Measurements from ENCODE around the gene IQCH.

IQCH gene

GRCh38 chr15:67386947-67387346 is 132.4 kb downstream of the IQCH start:
- in situ Hi-C loops (cut with MboI; ENCODE audit: low sequenced_read_pairs): no loop called here

- in situ Hi-C loops (cut with MboI; ENCODE audit: low sequenced_read_pairs): no loop called here
Measured at GRCh38 chr15:67389975-67390374, 135.4 kb downstream of the IQCH start.

- in situ Hi-C loops (cut with MboI; ENCODE audit: low sequenced_read_pairs): no loop called here
Measured at GRCh38 chr15:67394873-67395639, 140.5 kb downstream of the IQCH start.

- in situ Hi-C loops (cut with MboI; ENCODE audit: low sequenced_read_pairs): no loop called here
Measured at GRCh38 chr15:67396114-67396513, 141.5 kb downstream of the IQCH start.

- in situ Hi-C loops (cut with MboI; ENCODE audit: low sequenced_read_pairs): no loop called here
Measured at GRCh38 chr15:67397139-67397538, 142.6 kb downstream of the IQCH start.

GRCh38 chr15:67399925-67400324 is 145.3 kb downstream of the IQCH start:
- in situ Hi-C loops (cut with MboI; ENCODE audit: low sequenced_read_pairs): no loop called here

GRCh38 chr15:67400890-67401289 is 146.3 kb downstream of the IQCH start:
- in situ Hi-C loops (cut with MboI; ENCODE audit: low sequenced_read_pairs): no loop called here

GRCh38 chr15:67401336-67401735 is 146.8 kb downstream of the IQCH start:
- in situ Hi-C loops (cut with MboI; ENCODE audit: low sequenced_read_pairs): no loop called here

- in situ Hi-C loops (cut with MboI; ENCODE audit: low sequenced_read_pairs): no loop called here
Measured at GRCh38 chr15:67403428-67404154, 149.0 kb downstream of the IQCH start.

GRCh38 chr15:67405208-67406191 is 150.9 kb downstream of the IQCH start:
- in situ Hi-C loops (cut with MboI; ENCODE audit: low sequenced_read_pairs): no loop called here

- in situ Hi-C loops (cut with MboI; ENCODE audit: low sequenced_read_pairs): no loop called here
Measured at GRCh38 chr15:67406257-67406861, 151.8 kb downstream of the IQCH start.

- in situ Hi-C loops (cut with MboI; ENCODE audit: low sequenced_read_pairs): no loop called here
Measured at GRCh38 chr15:67407786-67408185, 153.2 kb downstream of the IQCH start.

- in situ Hi-C loops (cut with MboI; ENCODE audit: low sequenced_read_pairs): no loop called here
Measured at GRCh38 chr15:67409175-67409574, 154.6 kb downstream of the IQCH start.

- in situ Hi-C loops (cut with MboI; ENCODE audit: low sequenced_read_pairs): no loop called here
Measured at GRCh38 chr15:67411486-67411885, 156.9 kb downstream of the IQCH start.

- in situ Hi-C loops (cut with MboI; ENCODE audit: low sequenced_read_pairs): no loop called here
Measured at GRCh38 chr15:67413770-67414390, 159.3 kb downstream of the IQCH start.

GRCh38 chr15:67415181-67415580 is 160.6 kb downstream of the IQCH start:
- in situ Hi-C loops (cut with MboI; ENCODE audit: low sequenced_read_pairs): no loop called here

GRCh38 chr15:67416891-67417290 is 162.3 kb downstream of the IQCH start:
- in situ Hi-C loops (cut with MboI; ENCODE audit: low sequenced_read_pairs): no loop called here

GRCh38 chr15:67419705-67420104 is 165.1 kb downstream of the IQCH start:
- in situ Hi-C loops (cut with MboI; ENCODE audit: low sequenced_read_pairs): no loop called here

GRCh38 chr15:67420137-67420536 is 165.6 kb downstream of the IQCH start:
- in situ Hi-C loops (cut with MboI; ENCODE audit: low sequenced_read_pairs): no loop called here

- in situ Hi-C loops (cut with MboI; ENCODE audit: low sequenced_read_pairs): no loop called here
Measured at GRCh38 chr15:67421105-67421504, 166.5 kb downstream of the IQCH start.

All from HL-60/S4 treated with phorbol 12-myristate 13-acetate at 8.2 ng/mL for 4 days and 3 days (cell line).